Fibroblast of the conjunctiva (primary cell): ENCODE results near the gene KIF27.
A peak's percentile ranks its signal among the peaks of the same experiment; 100 is the strongest.
"Not testable (repeated sequence)": the region's sequence is repeated elsewhere in the genome, so short reads cannot be mapped to it uniquely, and the experiment has no call there.

Experiments
- DNase-seq: peaks from one replicate; pipeline ENCODE4 v3.0.0-alpha.2; 2010; ENCODE audit warnings: low read depth

KIF27 gene

GRCh38 chr9:83933790-83934189, 12.6 kb upstream of the KIF27 start:
- DNase-seq = no peak

- DNase-seq = no peak
Observed at GRCh38 chr9:83932851-83933250, 11.6 kb upstream of the KIF27 start.

- DNase-seq = no peak
Observed at GRCh38 chr9:83932011-83932410, 10.8 kb upstream of the KIF27 start.

- DNase-seq = no peak
Observed at GRCh38 chr9:83930881-83931280, 9.6 kb upstream of the KIF27 start.

GRCh38 chr9:83927591-83927990, 6.4 kb upstream of the KIF27 start:
- DNase-seq = no peak

- DNase-seq = no peak
Observed at GRCh38 chr9:83920469-83920926, 734 bp downstream of the KIF27 start.

- no peak for DNase-seq
Observed at GRCh38 chr9:83919111-83919510, 2.1 kb downstream of the KIF27 start.

- not testable (repeated sequence) for DNase-seq
Observed at GRCh38 chr9:83912194-83912593, 9.0 kb downstream of the KIF27 start.

GRCh38 chr9:83906144-83906543, 15.1 kb downstream of the KIF27 start:
- no peak for DNase-seq

GRCh38 chr9:83900615-83901014, 20.6 kb downstream of the KIF27 start:
- not testable (repeated sequence) for DNase-seq

- not testable (repeated sequence) for DNase-seq
Observed at GRCh38 chr9:83894301-83894700, 26.9 kb downstream of the KIF27 start.

GRCh38 chr9:83886498-83886897, 34.7 kb downstream of the KIF27 start:
- not testable (repeated sequence) for DNase-seq

- peak; percentile 71 for DNase-seq
Observed at GRCh38 chr9:83885559-83886240, 35.5 kb downstream of the KIF27 start.

- not testable (repeated sequence) for DNase-seq
Observed at GRCh38 chr9:83881687-83882408, 39.4 kb downstream of the KIF27 start.

- not testable (repeated sequence) for DNase-seq
Observed at GRCh38 chr9:83875559-83875958, 45.7 kb downstream of the KIF27 start.

- not testable (repeated sequence) for DNase-seq
Observed at GRCh38 chr9:83849895-83850294, 71.3 kb downstream of the KIF27 start.

- not testable (repeated sequence) for DNase-seq
Observed at GRCh38 chr9:83837070-83837643, 84.1 kb downstream of the KIF27 start.

- DNase-seq = not testable (repeated sequence)
Observed at GRCh38 chr9:83830426-83831071, 90.7 kb downstream of the KIF27 start.

GRCh38 chr9:83824986-83825623, 96.1 kb downstream of the KIF27 start:
- not testable (repeated sequence) for DNase-seq

- DNase-seq = peak; percentile 10
Observed at GRCh38 chr9:83817356-83818278, 103.6 kb downstream of the KIF27 start, which contains the start of gene GKAP1. Gene GKAP1, minus strand, starts transcription at chr9:83817769. Its CDS starts 11,252 bp downstream, at chr9:83806517.

- DNase-seq = not testable (repeated sequence)
Observed at GRCh38 chr9:83817011-83817355, 104.2 kb downstream of the KIF27 start.
